SK-N-MC (cell line): ENCODE measurements around the gene WSB2.

Experiments
- DNase-seq: peaks from one replicate; pipeline ENCODE4 v3.0.0-alpha.2; 2011; ENCODE audit warnings: low read depth, low spot score
- H3K27ac ChIP-seq: fragments of 200-600 bp; sonication (generic); 2 replicates; pipeline ENCODE4 v1.5.1; 2016; ENCODE audit warnings: mixed run types
- H3K36me3 ChIP-seq: fragments of 200-600 bp; sonication (generic); 2 replicates; pipeline ENCODE4 v1.6.1; 2017; ENCODE audit warnings: antibody characterized with exemption, low read length, mixed read lengths; ENCODE audit not compliant: insufficient read depth
- H3K4me3 ChIP-seq: fragments of 200-600 bp; sonication (generic); 2 replicates; pipeline ENCODE4 v1.5.1; 2016
- H3K9ac ChIP-seq: fragments of 200-600 bp; sonication (generic); 2 replicates; pipeline ENCODE4 v1.8.0; 2017; ENCODE audit warnings: mixed run types, mixed read lengths; ENCODE audit not compliant: insufficient read length
- H3K9me3 ChIP-seq: fragments of 200-600 bp; sonication (generic); 2 replicates; pipeline ENCODE4 v1.6.1; 2017; ENCODE audit warnings: low read depth, mild to moderate bottlenecking, antibody characterized with exemption, low read length, moderate library complexity, mixed read lengths
- EZH2 ChIP-seq: fragments of 200-600 bp; sonication (generic); IDR thresholded peaks from one replicate; pipeline ENCODE4 v1.6.1; 2017; ENCODE audit warnings: antibody characterized with exemption
- FOXP2 ChIP-seq: optimal IDR thresholded peaks from 2 replicates; pipeline ENCODE3; 2011; ENCODE audit warnings: mild to moderate bottlenecking, moderate library complexity; ENCODE audit not compliant: insufficient read depth; ENCODE audit errors: extremely low read length, control extremely low read depth
- POLR2AphosphoS5 ChIP-seq: IDR thresholded peaks from 2 replicates; pipeline ENCODE4 v1.6.1; 2012; ENCODE audit warnings: mild to moderate bottlenecking, low read depth, low read length, borderline replicate concordance

The WSB2 gene

GRCh38 chr12:118061011-118061872 lies at the start of gene WSB2:
TSS of gene WSB2 (minus strand) at chr12:118061179. CDS start at chr12:118061048, 131 bp downstream.
- TF ChIP-seq EZH2 (no peak), POLR2AphosphoS5 (no peak), FOXP2 (no peak)
- peak within 1 kb of the TSS; percentile 87 for H3K4me3 ChIP-seq
- H3K9me3 ChIP-seq = no peaks in the 10 kb centered on the region
- no peaks in the 10 kb centered on the region for H3K36me3 ChIP-seq
- H3K27ac ChIP-seq = peak within 1 kb of the TSS; percentile 85
- no peak for DNase-seq
- peak within 1 kb of the TSS; percentile 83 for H3K9ac ChIP-seq

DNA sequence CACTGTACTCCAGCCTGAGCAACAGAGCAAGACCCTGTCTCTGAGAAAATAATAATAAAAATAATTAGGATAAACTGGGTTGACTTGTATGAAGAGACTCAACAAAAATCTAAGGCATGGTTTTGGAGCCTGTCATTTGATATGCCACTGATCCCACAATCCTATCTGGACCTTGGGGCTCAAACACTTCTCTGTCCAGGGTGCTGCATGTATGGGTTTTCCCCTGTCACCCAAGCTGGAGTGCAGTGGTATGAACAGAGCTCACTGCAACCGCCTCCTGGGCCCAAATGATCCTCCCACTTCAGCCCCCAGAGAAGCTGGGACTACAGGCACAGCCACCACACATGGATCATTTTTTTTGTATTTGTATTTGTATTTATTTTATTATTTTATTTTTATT lies 48.1 kb upstream of the WSB2 start:
- no peak for TF ChIP-seq POLR2AphosphoS5
- no peak for TF ChIP-seq FOXP2
- no peak for TF ChIP-seq EZH2
- no peak for DNase-seq
- H3K27ac ChIP-seq = no peak overlapping the region
- no peak overlapping the region for H3K4me3 ChIP-seq
- no peaks in the 10 kb centered on the region for H3K9me3 ChIP-seq
- no peak overlapping the region for H3K9ac ChIP-seq
- H3K36me3 ChIP-seq = no peaks in the 10 kb centered on the region

DNA sequence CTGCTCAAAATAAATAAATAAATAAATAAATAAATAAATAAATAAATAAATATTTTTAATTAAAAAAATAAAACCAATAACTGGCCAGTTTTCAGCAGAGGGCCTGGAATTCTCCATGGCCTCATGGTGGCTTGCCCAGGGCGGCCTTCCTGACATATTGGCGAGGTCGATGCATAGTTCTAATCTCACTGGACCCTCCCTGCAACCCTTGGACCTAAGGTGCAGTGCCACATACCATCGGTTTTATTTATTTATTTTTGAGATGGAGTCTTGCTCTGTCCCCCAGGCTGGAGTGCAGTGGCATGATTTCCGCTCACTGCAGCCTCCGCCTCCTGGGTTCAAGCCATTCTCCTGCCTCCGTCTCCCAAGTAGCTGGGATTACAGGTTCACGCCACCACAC lies 46.7 kb upstream of the WSB2 start:
- Histone ChIP-seq H3K4me3 (no peak overlapping the region), H3K27ac (no peak overlapping the region), H3K9ac (no peak overlapping the region), H3K9me3 (no peaks in the 10 kb centered on the region), H3K36me3 (no peaks in the 10 kb centered on the region)
- TF ChIP-seq EZH2 = no peak
- TF ChIP-seq FOXP2 = no peak
- TF ChIP-seq POLR2AphosphoS5 = no peak
- no peak for DNase-seq

DNA sequence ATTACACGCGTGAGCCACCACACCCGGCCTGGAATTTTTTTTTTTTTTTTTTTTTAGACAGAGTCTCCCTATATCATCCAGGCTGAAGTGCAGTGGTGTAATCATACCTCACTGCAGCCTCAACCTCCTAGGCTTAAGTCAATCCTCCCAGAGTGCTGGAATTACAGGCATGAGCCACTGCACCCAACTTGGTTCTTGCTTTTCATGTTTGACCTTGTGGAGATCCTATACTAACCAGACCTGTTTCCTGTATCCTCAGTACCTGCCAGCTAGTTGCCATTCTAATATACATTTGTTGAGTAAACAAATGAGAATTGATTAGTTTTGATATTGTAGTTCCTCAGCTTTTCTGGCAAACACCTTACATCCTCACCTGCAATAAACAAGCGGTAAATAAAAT lies 46.0 kb upstream of the WSB2 start:
- Histone ChIP-seq H3K27ac (no peak overlapping the region), H3K36me3 (no peaks in the 10 kb centered on the region), H3K4me3 (no peak overlapping the region), H3K9me3 (no peaks in the 10 kb centered on the region), H3K9ac (no peak overlapping the region)
- no peak for DNase-seq
- TF ChIP-seq FOXP2 = no peak
- TF ChIP-seq POLR2AphosphoS5 = no peak
- TF ChIP-seq EZH2 = no peak

DNA sequence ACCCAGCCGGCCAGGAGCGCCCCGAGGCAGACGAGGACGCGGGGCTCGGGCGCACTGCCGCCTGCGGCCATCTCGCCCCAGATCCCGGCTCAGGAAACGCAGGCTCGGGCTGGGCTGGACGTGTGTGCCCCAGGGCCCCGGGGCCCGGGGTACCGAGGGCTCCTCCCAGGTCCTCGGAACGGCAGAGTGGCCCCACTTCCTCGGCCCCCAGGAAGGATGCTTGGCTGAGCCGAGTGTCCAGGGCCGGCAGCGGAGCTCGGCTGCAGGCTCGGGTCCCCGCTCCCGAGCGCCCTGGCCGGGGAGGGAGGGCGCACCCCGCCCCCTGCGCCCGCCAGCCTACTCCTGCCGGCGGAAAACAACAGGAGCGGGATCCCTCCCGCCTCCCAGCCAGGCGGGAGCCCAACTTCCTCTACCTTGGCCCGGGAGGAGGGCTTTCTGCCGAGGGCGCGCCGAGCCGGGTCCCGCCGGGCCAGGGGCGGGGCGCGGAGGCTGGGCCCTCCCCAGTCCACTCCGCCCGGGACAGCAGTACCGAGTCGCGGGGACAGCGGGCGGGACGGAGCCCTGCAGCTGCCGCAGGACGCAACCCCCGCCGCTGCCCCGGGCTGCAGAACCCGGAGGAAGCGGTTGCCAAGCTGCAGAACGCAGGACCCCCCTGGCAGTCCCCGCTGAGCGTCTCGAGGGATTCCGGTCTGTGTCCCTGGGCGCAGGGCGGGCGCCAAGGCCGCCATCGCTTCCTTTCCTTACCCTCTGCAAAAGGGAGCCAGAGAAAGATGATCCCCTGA lies 42.8 kb upstream of the WSB2 start, which contains the start of gene VSIG10:
VSIG10 (minus strand) TSS at position 411 of the 782 bp plus-strand sequence; CDS start at position 71, 340 bp downstream.
- no peak for TF ChIP-seq POLR2AphosphoS5
- TF ChIP-seq EZH2 = no peak
- no peak for TF ChIP-seq FOXP2
- Histone ChIP-seq H3K27ac (no peak within 1 kb of the TSS), H3K4me3 (peak within 1 kb of the TSS; percentile 77), H3K9me3 (no peaks in the 10 kb centered on the region), H3K36me3 (no peaks in the 10 kb centered on the region), H3K9ac (peak within 1 kb of the TSS; percentile 14)
- DNase-seq = no peak

DNA sequence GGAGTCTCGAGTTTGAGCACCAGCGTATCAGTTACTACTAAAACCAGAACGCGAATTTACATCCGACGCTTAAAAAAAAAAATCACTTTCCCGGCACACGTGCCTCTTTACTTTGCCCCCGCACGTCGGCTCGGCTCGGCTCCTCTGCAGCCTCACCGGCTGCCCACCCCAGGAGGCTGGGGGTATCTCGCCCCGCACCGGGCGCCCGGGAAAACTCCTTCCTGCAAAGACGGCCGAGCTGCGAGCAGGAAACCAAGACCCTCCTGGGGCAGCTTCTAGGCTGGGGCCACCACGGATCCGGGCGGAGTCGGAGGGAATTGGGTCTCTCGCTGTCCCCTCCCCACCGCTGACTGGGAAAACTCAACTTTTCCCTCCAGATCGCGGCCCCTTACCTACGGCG lies 42.2 kb upstream of the WSB2 start:
- Histone ChIP-seq H3K27ac (no peak overlapping the region), H3K4me3 (peak overlapping the region; percentile 77), H3K9ac (peak overlapping the region; percentile 14), H3K9me3 (no peaks in the 10 kb centered on the region), H3K36me3 (no peaks in the 10 kb centered on the region)
- TF ChIP-seq POLR2AphosphoS5 (no peak), EZH2 (no peak), FOXP2 (no peak)
- no peak for DNase-seq

DNA sequence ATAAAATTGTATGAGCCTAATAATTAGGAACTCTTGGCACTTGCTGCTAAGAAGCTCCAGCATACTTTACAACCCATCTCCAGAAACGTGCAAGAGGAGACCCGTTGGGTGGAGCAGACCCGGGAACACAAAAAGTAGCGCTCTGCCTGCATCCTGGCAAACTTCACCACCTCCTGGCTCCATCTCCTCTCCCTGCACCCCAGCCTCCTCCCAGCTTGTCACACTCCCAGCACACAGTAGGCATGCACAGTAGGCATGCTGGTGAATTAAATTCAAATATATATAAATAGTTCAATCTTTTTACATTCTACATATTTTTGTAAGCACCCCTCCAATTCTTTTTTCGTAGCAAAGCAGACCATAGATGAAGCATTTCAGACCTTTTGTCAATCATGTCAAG lies 41.6 kb upstream of the WSB2 start:
- Histone ChIP-seq H3K27ac (no peak overlapping the region), H3K9ac (no peak overlapping the region), H3K4me3 (peak overlapping the region; percentile 77; the same call in 1 of the 2 replicates), H3K9me3 (no peaks in the 10 kb centered on the region), H3K36me3 (no peaks in the 10 kb centered on the region)
- no peak for DNase-seq
- TF ChIP-seq FOXP2 = no peak
- no peak for TF ChIP-seq POLR2AphosphoS5
- no peak for TF ChIP-seq EZH2

- no peak overlapping the region for H3K4me3 ChIP-seq
- TF ChIP-seq POLR2AphosphoS5 = no peak
- TF ChIP-seq EZH2 = no peak
- TF ChIP-seq FOXP2 = no peak
- no peaks in the 10 kb centered on the region for H3K9me3 ChIP-seq
- no peak overlapping the region for H3K27ac ChIP-seq
- no peak overlapping the region for H3K9ac ChIP-seq
- H3K36me3 ChIP-seq = no peaks in the 10 kb centered on the region
- DNase-seq = no peak
Observed at GRCh38 chr12:118102070-118102469, 41.1 kb upstream of the WSB2 start.
